ENCODE results near the gene ILK.

The ILK gene

GRCh38 chr11:6622261-6623171, 18.9 kb downstream of the ILK start:
- no peak for DNase-seq

- no peak for DNase-seq
Observed at GRCh38 chr11:6623391-6624363, 20.1 kb downstream of the ILK start.

GRCh38 chr11:6625156-6625831, 21.7 kb downstream of the ILK start:
- no peak for DNase-seq

- DNase-seq, result no peak
Observed at GRCh38 chr11:6625832-6626420, 22.4 kb downstream of the ILK start.

GRCh38 chr11:6626971-6627761, 23.6 kb downstream of the ILK start:
- DNase-seq, result no peak

- peak; percentile 35 for DNase-seq
Observed at GRCh38 chr11:6627762-6628241, 24.2 kb downstream of the ILK start.

GRCh38 chr11:6628526-6628925, 25.0 kb downstream of the ILK start:
- DNase-seq, result no peak

GRCh38 chr11:6629573-6629891, 26.0 kb downstream of the ILK start:
- DNase-seq, result no peak

- DNase-seq, result no peak
Observed at GRCh38 chr11:6629892-6630631, 26.5 kb downstream of the ILK start.

GRCh38 chr11:6630632-6631291, 27.2 kb downstream of the ILK start:
- DNase-seq, result no peak

GRCh38 chr11:6631361-6631890, 27.9 kb downstream of the ILK start:
- DNase-seq, result no peak

- no peak for DNase-seq
Observed at GRCh38 chr11:6632116-6633073, 28.8 kb downstream of the ILK start.

GRCh38 chr11:6633422-6634408, 30.1 kb downstream of the ILK start:
- no peak for DNase-seq

GRCh38 chr11:6634534-6634933, 31.0 kb downstream of the ILK start:
- no peak for DNase-seq

- DNase-seq, result no peak
Observed at GRCh38 chr11:6635082-6635932, 31.7 kb downstream of the ILK start.

- no peak for DNase-seq
Observed at GRCh38 chr11:6636480-6636879, 32.9 kb downstream of the ILK start.

- no peak for DNase-seq
Observed at GRCh38 chr11:6637871-6638270, 34.3 kb downstream of the ILK start.
